ENCODE data around the gene INAFM1.

DNA sequence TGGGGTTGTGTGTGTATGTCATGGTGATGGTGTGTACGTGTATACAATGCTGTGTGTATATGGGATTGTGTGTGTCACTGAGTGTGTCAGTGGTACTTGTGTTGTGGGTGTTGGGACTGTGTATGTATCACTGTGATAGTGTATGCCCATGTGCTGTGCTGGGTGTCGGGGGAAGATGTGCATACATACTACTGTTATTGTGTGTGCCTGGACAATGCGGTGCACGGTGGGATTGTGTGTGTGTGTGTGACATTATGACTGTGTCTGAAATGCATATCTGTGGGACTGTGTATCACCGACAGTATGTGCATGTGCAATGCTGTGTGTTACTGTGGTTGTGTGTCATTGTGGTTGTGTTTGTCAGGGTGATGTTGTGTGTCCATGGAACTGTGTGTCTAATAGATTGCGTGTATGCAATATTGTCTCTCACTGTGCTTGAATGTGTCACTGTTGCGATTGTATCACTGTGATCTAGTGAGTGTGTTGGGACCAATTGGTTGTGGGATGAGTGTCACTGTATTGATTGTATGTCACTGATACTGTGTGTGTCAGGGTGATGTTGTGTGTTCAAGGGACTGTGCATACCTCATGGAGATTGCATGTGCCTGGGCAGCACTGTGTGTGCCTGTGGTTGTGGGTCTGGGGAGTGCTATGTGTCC, 32.6 kb upstream of the INAFM1 start:
- no peak for TF ChIP-seq CTCF (IDR thresholded peaks at IDR 0.05)
- TF ChIP-seq POLR2A (IDR thresholded peaks at IDR 0.05): no peak

Data from adrenal gland (tissue), 5 donors.